Measurements from ENCODE around the gene ARID5A. TPM values are rescaled to one million over a fixed set of nuclear protein-coding genes. Genes with fewer than 3 reads are reported as not detected.

The ARID5A gene
- total RNA-seq, 4 donors from 2014 or later: 40.0 to 98.5 (median 53.9) TPM

GRCh38 chr2:96503637-96504243 lies 32.8 kb upstream of the ARID5A start:
- H3K27me3 ChIP-seq: peaks cover 47% of the 10 kb centered on the region

DNA sequence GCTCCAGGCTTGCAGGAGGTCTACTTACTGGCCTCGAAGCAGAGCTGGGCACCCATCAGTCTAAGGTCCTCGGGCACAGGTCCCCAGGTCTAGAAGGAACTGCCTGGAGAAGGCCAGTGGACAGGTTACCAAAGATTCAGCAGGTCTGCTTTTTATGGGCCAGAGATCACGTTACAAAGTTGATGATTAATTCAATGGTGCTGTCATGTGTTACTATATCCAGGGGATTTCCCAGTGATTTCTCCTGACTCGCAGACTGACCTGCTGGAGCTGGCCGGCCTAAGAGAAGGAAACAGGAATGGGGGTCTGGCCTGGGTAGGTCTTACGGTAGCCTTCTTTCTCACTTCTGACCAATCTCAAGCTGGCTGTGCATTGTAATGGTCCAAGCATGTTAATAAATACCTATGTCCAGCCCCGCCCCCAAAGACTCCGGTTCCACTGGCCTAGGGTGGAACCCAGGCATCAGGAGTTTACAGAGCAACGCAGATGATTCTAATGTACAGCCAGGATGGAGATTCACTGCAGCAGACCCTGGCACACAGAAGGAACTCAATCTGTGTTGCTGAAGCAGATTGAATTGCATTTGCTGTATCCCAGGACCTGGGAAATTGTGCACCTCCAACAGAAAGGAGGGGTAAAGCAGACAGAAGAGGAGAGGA lies 31.2 kb upstream of the ARID5A start, which contains the start of gene NEURL3:
Gene NEURL3 (minus strand): TSS at position 127 of the 659 bp plus-strand sequence. CDS start 71 bp downstream, at position 56.
- no peak within 1 kb of the TSS for H3K4me3 ChIP-seq
- 42% methylated on average over 5 of the region's 9 CpGs; no CpG with 5 or more reads in 1 of the 2 donors for WGBS, 2 donors (ENCODE audit: low coverage in 1 of 2)

More at GRCh38 chr2:96503637-96504243, 32.8 kb upstream of the ARID5A start:
- Histone ChIP-seq H3K9me3 (no peaks in the 10 kb centered on the region), H3K4me3 (no peak overlapping the region), H3K4me1 (peaks cover 0 to 29% (median 5%) of the 10 kb centered on the region in 3 donors), H3K36me3 (no peaks in the 10 kb centered on the region), H3K27ac (no peak overlapping the region)
- TF ChIP-seq EP300 (IDR thresholded peaks at IDR 0.05) (no peak), POLR2AphosphoS5 (IDR thresholded peaks at IDR 0.05) (no peak), POLR2A (IDR thresholded peaks at IDR 0.05) (no peak), CTCF (IDR thresholded peaks at IDR 0.05) (no peak)
- 40% methylated on average over 1 of the region's 12 CpGs; no CpG with 5 or more reads in 1 of the 2 donors for WGBS, 2 donors (ENCODE audit: low coverage in 1 of 2)
- ATAC-seq: no peak

DNA sequence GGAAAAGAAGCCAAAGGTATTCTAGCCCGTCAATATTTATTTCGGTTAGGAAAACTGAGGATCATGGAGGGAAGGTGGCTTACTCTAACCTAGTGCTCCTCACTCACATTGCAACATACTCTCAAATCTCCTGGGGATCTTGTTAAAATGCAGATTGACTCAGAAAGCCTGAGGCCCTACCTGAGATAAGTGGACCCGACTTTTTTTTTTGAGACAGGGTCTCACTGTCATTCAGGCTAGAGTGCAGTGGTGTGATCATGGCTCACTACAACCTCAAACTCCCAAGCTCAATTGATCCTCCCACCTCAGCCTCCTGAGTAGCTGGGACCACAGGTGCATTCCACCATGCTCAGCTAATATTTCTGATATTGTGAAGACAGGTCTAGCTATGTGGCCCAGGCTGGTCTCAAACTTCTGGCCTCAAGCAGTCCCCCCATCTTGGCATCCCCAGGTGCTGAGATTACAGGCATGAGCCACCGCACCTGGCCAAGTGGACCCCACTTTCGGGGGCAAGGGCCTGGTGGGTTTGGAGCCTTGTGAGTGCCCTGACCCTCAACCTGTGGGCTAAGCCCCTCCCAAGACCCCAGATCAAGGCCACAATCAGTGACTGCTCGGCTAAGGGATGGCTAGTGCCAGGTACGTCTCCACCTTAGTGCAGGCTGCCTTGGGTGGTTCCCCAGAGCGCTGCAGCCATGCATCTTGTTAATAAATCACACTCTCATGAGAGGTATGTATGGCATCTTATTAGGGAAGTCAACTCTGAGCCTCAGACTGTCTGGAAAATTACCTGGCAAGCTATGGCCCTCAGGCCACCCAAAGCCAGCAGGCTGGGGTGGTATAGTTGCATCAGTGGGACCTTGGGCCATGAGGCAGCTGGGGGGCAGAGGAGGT lies 30.3 kb upstream of the ARID5A start:
- H3K27me3 ChIP-seq: peaks cover 25% of the 10 kb centered on the region
- H3K36me3 ChIP-seq: no peaks in the 10 kb centered on the region
- H3K27ac ChIP-seq: no peak overlapping the region
- 80 to 87% methylated on average over 1 to 2 of the region's 8 CpGs for WGBS, 2 donors (ENCODE audit: low coverage in 1 of 2)
- no peak overlapping the region for H3K4me3 ChIP-seq
- ATAC-seq: no peak
- peaks cover 0 to 40% (median 5%) of the 10 kb centered on the region in 3 donors for H3K4me1 ChIP-seq
- H3K9me3 ChIP-seq: no peaks in the 10 kb centered on the region
- no peak for TF ChIP-seq EP300 (IDR thresholded peaks at IDR 0.05)
- TF ChIP-seq POLR2AphosphoS5 (IDR thresholded peaks at IDR 0.05): no peak
- no peak for TF ChIP-seq CTCF (IDR thresholded peaks at IDR 0.05)
- no peak for TF ChIP-seq POLR2A (IDR thresholded peaks at IDR 0.05)

More for the DNA sequence above, 31.2 kb upstream of the ARID5A start, which contains the start of gene NEURL3:
- Histone ChIP-seq H3K27ac (no peak within 1 kb of the TSS), H3K36me3 (no peaks in the 10 kb centered on the region), H3K4me1 (peaks cover 0 to 40% (median 5%) of the 10 kb centered on the region in 3 donors), H3K9me3 (no peaks in the 10 kb centered on the region), H3K27me3 (peaks cover 34% of the 10 kb centered on the region)
- TF ChIP-seq POLR2A (IDR thresholded peaks at IDR 0.05) (no peak), EP300 (IDR thresholded peaks at IDR 0.05) (no peak), CTCF (IDR thresholded peaks at IDR 0.05) (no peak), POLR2AphosphoS5 (IDR thresholded peaks at IDR 0.05) (no peak)
- ATAC-seq: no peak

DNA sequence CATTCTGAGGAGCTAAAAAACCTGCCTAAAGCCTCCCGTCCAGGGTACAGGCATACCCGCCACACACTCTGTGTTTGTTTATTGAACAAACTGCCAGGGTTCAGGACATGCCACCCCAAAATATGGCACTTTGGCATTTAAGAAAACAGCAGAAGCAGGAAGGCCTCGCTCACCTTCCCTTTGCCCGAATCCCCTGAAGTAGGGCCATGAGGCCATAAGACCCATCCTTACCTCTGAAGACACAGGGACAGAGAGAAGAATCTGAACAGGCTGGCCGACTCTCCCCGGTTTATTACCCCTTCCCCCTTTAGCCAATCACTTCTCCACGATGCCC lies 29.7 kb upstream of the ARID5A start:
- Histone ChIP-seq H3K4me1 (peaks cover 0 to 40% (median 5%) of the 10 kb centered on the region in 3 donors), H3K27ac (no peak overlapping the region), H3K4me3 (no peak overlapping the region), H3K36me3 (no peaks in the 10 kb centered on the region), H3K9me3 (no peaks in the 10 kb centered on the region), H3K27me3 (peaks cover 19% of the 10 kb centered on the region)
- TF ChIP-seq CTCF (IDR thresholded peaks at IDR 0.05): no peak
- WGBS, 2 donors (ENCODE audit: low coverage in 1 of 2): 97 to 100% methylated on average over 5 to 6 of the region's 7 CpGs
- no peak for ATAC-seq
